ENCODE results near the gene VSTM2B.
"Not testable (repeated sequence)": the region's sequence is repeated elsewhere in the genome, so short reads cannot be mapped to it uniquely, and the experiment has no call there.

VSTM2B gene

GRCh38 chr19:29547981-29548380 is 22.2 kb downstream of the VSTM2B start:
- peaks cover 20% of the 10 kb centered on the region for H3K27me3 Mint-ChIP-seq
- DNase-seq (no peak), ATAC-seq (no peak)
- no peak overlapping the region for H3K4me3 Mint-ChIP-seq
- peaks cover 5% of the 10 kb centered on the region for H3K9me3 Mint-ChIP-seq
- H3K27ac Mint-ChIP-seq: no peak overlapping the region
- H3K4me1 Mint-ChIP-seq: peaks cover 5% of the 10 kb centered on the region
- no peaks in the 10 kb centered on the region for H3K36me3 Mint-ChIP-seq (ENCODE audit: low read depth)

GRCh38 chr19:29548483-29549085 is 22.8 kb downstream of the VSTM2B start:
- Mint-ChIP-seq H3K4me3 (no peak overlapping the region), H3K4me1 (peaks cover 5% of the 10 kb centered on the region), H3K36me3 (ENCODE audit: low read depth) (peaks cover 2% of the 10 kb centered on the region), H3K27ac (no peak overlapping the region), H3K27me3 (peaks cover 20% of the 10 kb centered on the region), H3K9me3 (peaks cover 10% of the 10 kb centered on the region)
- DNase-seq (no peak), ATAC-seq (no peak)

- ATAC-seq (no peak), DNase-seq (no peak)
- peaks cover 20% of the 10 kb centered on the region for H3K27me3 Mint-ChIP-seq
- no peak overlapping the region for H3K4me3 Mint-ChIP-seq
- H3K9me3 Mint-ChIP-seq: peaks cover 18% of the 10 kb centered on the region
- peaks cover 6% of the 10 kb centered on the region for H3K36me3 Mint-ChIP-seq (ENCODE audit: low read depth)
- H3K27ac Mint-ChIP-seq: no peak overlapping the region
- peaks cover 5% of the 10 kb centered on the region for H3K4me1 Mint-ChIP-seq
Measured at GRCh38 chr19:29549105-29550070, 23.6 kb downstream of the VSTM2B start.

GRCh38 chr19:29550896-29551295 is 25.1 kb downstream of the VSTM2B start:
- Mint-ChIP-seq H3K4me1 (peaks cover 3% of the 10 kb centered on the region), H3K27ac (no peak overlapping the region), H3K27me3 (peaks cover 23% of the 10 kb centered on the region), H3K9me3 (peaks cover 26% of the 10 kb centered on the region), H3K36me3 (ENCODE audit: low read depth) (peaks cover 6% of the 10 kb centered on the region), H3K4me3 (no peak overlapping the region)
- DNase-seq (no peak), ATAC-seq (no peak)

- Mint-ChIP-seq H3K27me3 (peaks cover 23% of the 10 kb centered on the region), H3K36me3 (ENCODE audit: low read depth) (peaks cover 6% of the 10 kb centered on the region), H3K4me1 (no peaks in the 10 kb centered on the region), H3K27ac (no peak overlapping the region), H3K9me3 (peaks cover 33% of the 10 kb centered on the region), H3K4me3 (no peak overlapping the region)
- DNase-seq: no peak
- ATAC-seq: no peak
Measured at GRCh38 chr19:29551774-29552173, 26.0 kb downstream of the VSTM2B start.

GRCh38 chr19:29552454-29553280 is 26.9 kb downstream of the VSTM2B start:
- H3K4me3 Mint-ChIP-seq: no peak overlapping the region
- DNase-seq (no peak), ATAC-seq (no peak)
- H3K36me3 Mint-ChIP-seq (ENCODE audit: low read depth): peaks cover 6% of the 10 kb centered on the region
- no peaks in the 10 kb centered on the region for H3K4me1 Mint-ChIP-seq
- H3K27me3 Mint-ChIP-seq: peaks cover 27% of the 10 kb centered on the region
- H3K27ac Mint-ChIP-seq: no peak overlapping the region
- peaks cover 33% of the 10 kb centered on the region for H3K9me3 Mint-ChIP-seq

- no peak overlapping the region for H3K27ac Mint-ChIP-seq
- H3K4me1 Mint-ChIP-seq: no peaks in the 10 kb centered on the region
- no peak for ATAC-seq
- peaks cover 24% of the 10 kb centered on the region for H3K27me3 Mint-ChIP-seq
- peaks cover 8% of the 10 kb centered on the region for H3K36me3 Mint-ChIP-seq (ENCODE audit: low read depth)
- H3K4me3 Mint-ChIP-seq: no peak overlapping the region
- peaks cover 42% of the 10 kb centered on the region for H3K9me3 Mint-ChIP-seq
- DNase-seq: no peak
Measured at GRCh38 chr19:29554149-29554548, 28.4 kb downstream of the VSTM2B start.

- Mint-ChIP-seq H3K27me3 (peaks cover 33% of the 10 kb centered on the region), H3K9me3 (peaks cover 33% of the 10 kb centered on the region)
- not testable (repeated sequence) for DNase-seq; H3K4me3 Mint-ChIP-seq; H3K27ac Mint-ChIP-seq; ATAC-seq; H3K36me3 Mint-ChIP-seq (ENCODE audit: low read depth); H3K4me1 Mint-ChIP-seq
Measured at GRCh38 chr19:29559110-29559509, 33.3 kb downstream of the VSTM2B start.

GRCh38 chr19:29559743-29560142 is 33.9 kb downstream of the VSTM2B start:
- Mint-ChIP-seq H3K9me3 (peaks cover 27% of the 10 kb centered on the region), H3K36me3 (ENCODE audit: low read depth) (peaks cover 4% of the 10 kb centered on the region), H3K4me3 (no peak overlapping the region), H3K27me3 (peaks cover 32% of the 10 kb centered on the region), H3K4me1 (peaks cover 4% of the 10 kb centered on the region), H3K27ac (no peak overlapping the region)
- ATAC-seq (no peak), DNase-seq (no peak)

- peaks cover 4% of the 10 kb centered on the region for H3K36me3 Mint-ChIP-seq (ENCODE audit: low read depth)
- ATAC-seq: no peak
- peaks cover 33% of the 10 kb centered on the region for H3K27me3 Mint-ChIP-seq
- H3K4me1 Mint-ChIP-seq: peaks cover 11% of the 10 kb centered on the region
- H3K4me3 Mint-ChIP-seq: no peak overlapping the region
- no peak overlapping the region for H3K27ac Mint-ChIP-seq
- no peak for DNase-seq
- peaks cover 19% of the 10 kb centered on the region for H3K9me3 Mint-ChIP-seq
Measured at GRCh38 chr19:29560313-29561075, 34.7 kb downstream of the VSTM2B start.

GRCh38 chr19:29561601-29562000 is 35.8 kb downstream of the VSTM2B start:
- Mint-ChIP-seq H3K9me3 (peaks cover 12% of the 10 kb centered on the region), H3K4me3 (no peak overlapping the region), H3K4me1 (peaks cover 15% of the 10 kb centered on the region), H3K36me3 (ENCODE audit: low read depth) (peaks cover 4% of the 10 kb centered on the region), H3K27me3 (peaks cover 35% of the 10 kb centered on the region), H3K27ac (no peak overlapping the region)
- ATAC-seq (no peak), DNase-seq (no peak)

GRCh38 chr19:29562299-29563297 is 36.8 kb downstream of the VSTM2B start:
- H3K4me3 Mint-ChIP-seq: no peak overlapping the region
- peaks cover 4% of the 10 kb centered on the region for H3K36me3 Mint-ChIP-seq (ENCODE audit: low read depth)
- H3K27me3 Mint-ChIP-seq: peaks cover 31% of the 10 kb centered on the region
- DNase-seq (no peak), ATAC-seq (no peak)
- H3K4me1 Mint-ChIP-seq: peaks cover 15% of the 10 kb centered on the region
- H3K9me3 Mint-ChIP-seq: peaks cover 10% of the 10 kb centered on the region
- no peak overlapping the region for H3K27ac Mint-ChIP-seq

- Mint-ChIP-seq H3K4me1 (peaks cover 15% of the 10 kb centered on the region), H3K9me3 (peaks cover 4% of the 10 kb centered on the region), H3K4me3 (no peak overlapping the region), H3K36me3 (ENCODE audit: low read depth) (peaks cover 4% of the 10 kb centered on the region), H3K27ac (no peak overlapping the region), H3K27me3 (peaks cover 34% of the 10 kb centered on the region)
- DNase-seq: no peak
- ATAC-seq: no peak
Measured at GRCh38 chr19:29563486-29564101, 37.8 kb downstream of the VSTM2B start.

Measured in activated naive CD8-positive, alpha-beta T cell treated with anti-CD3 and anti-CD28 coated beads, Interleukin-2, amount 50 U/mL, for 24 hours (primary cell).